ENCODE measurements around the gene DPP10. TPM values are rescaled to one million over a fixed set of nuclear protein-coding genes. Genes with fewer than 3 reads are reported as not detected.
A peak's percentile ranks its signal among the peaks of the same experiment; 100 is the strongest.

The DPP10 gene
- total RNA-seq, 1 donor from 2014 or later = 6.6 TPM

- DNase-seq (ENCODE audit: low spot score) = no peak
Observed at GRCh38 chr2:115691409-115691808, 1249.0 kb downstream of the DPP10 start.

GRCh38 chr2:115694651-115695050 lies 1252.2 kb downstream of the DPP10 start:
- DNase-seq (ENCODE audit: low spot score) = no peak

- peak; percentile 18 for DNase-seq (ENCODE audit: low spot score)
Observed at GRCh38 chr2:115733190-115733775, 1290.8 kb downstream of the DPP10 start.

- no peak for DNase-seq (ENCODE audit: low spot score)
Observed at GRCh38 chr2:115738111-115738510, 1295.7 kb downstream of the DPP10 start.

GRCh38 chr2:115739574-115739973 lies 1297.1 kb downstream of the DPP10 start:
- DNase-seq (ENCODE audit: low spot score) = no peak

GRCh38 chr2:115746151-115746550 lies 1303.7 kb downstream of the DPP10 start:
- DNase-seq (ENCODE audit: low spot score) = no peak

GRCh38 chr2:115757286-115757685 lies 1314.8 kb downstream of the DPP10 start:
- DNase-seq (ENCODE audit: low spot score) = no peak

GRCh38 chr2:115763601-115764000 lies 1321.2 kb downstream of the DPP10 start:
- DNase-seq (ENCODE audit: low spot score) = no peak

- DNase-seq (ENCODE audit: low spot score) = no peak
Observed at GRCh38 chr2:115771516-115771915, 1329.1 kb downstream of the DPP10 start.

GRCh38 chr2:115774361-115774760 lies 1331.9 kb downstream of the DPP10 start:
- DNase-seq (ENCODE audit: low spot score) = no peak

GRCh38 chr2:115779085-115779632 lies 1336.7 kb downstream of the DPP10 start:
- DNase-seq (ENCODE audit: low spot score) = no peak

- no peak for DNase-seq (ENCODE audit: low spot score)
Observed at GRCh38 chr2:115782286-115782685, 1339.8 kb downstream of the DPP10 start.

GRCh38 chr2:115796078-115796477 lies 1353.6 kb downstream of the DPP10 start:
- no peak for DNase-seq (ENCODE audit: low spot score)

- DNase-seq (ENCODE audit: low spot score) = no peak
Observed at GRCh38 chr2:115807276-115807675, 1364.8 kb downstream of the DPP10 start.

- no peak for DNase-seq (ENCODE audit: low spot score)
Observed at GRCh38 chr2:115825912-115826311, 1383.5 kb downstream of the DPP10 start.

GRCh38 chr2:115833196-115833595 lies 1390.8 kb downstream of the DPP10 start:
- DNase-seq (ENCODE audit: low spot score) = no peak

- DNase-seq (ENCODE audit: low spot score) = no peak
Observed at GRCh38 chr2:115838539-115838938, 1396.1 kb downstream of the DPP10 start.

- no peak for DNase-seq (ENCODE audit: low spot score)
Observed at GRCh38 chr2:115842306-115842705, 1399.9 kb downstream of the DPP10 start.

- no peak for DNase-seq (ENCODE audit: low spot score)
Observed at GRCh38 chr2:115848192-115848591, 1405.8 kb downstream of the DPP10 start.

GRCh38 chr2:115867024-115867423 lies 1424.6 kb downstream of the DPP10 start:
- DNase-seq (ENCODE audit: low spot score) = no peak

- DNase-seq (ENCODE audit: low spot score) = no peak
Observed at GRCh38 chr2:115874427-115874826, 1432.0 kb downstream of the DPP10 start.

- DNase-seq (ENCODE audit: low spot score) = no peak
Observed at GRCh38 chr2:115880558-115880957, 1438.1 kb downstream of the DPP10 start.

- DNase-seq (ENCODE audit: low spot score) = no peak
Observed at GRCh38 chr2:115887209-115887776, 1444.9 kb downstream of the DPP10 start.
